Fibroblast of villous mesenchyme (primary cell): ENCODE measurements around the gene ADSS1. TPM values are rescaled to one million over a fixed set of nuclear protein-coding genes. Genes with fewer than 3 reads are reported as not detected.

Experiments
- DNase-seq: peaks from one replicate; pipeline ENCODE4 v3.0.0-alpha.2; 2010; ENCODE audit warnings: low read depth
- H3K4me3 ChIP-seq: 2 replicates; pipeline ENCODE4 v1.5.1; 2011; ENCODE audit warnings: low read depth, mild to moderate bottlenecking, low read length
- total RNA-seq: library from RNA; depleted of rRNA; stranded (reverse); fragments of >200 nt; gene quantifications from 2 replicates; pipeline ENCODE4 v1.2.3, GENCODE V29; 2012
- TF ChIP-seq, protein P1 (sequence below): IDR thresholded peaks from 2 replicates; pipeline ENCODE4 v1.5.1; 2012; ENCODE audit warnings: low read depth, mild to moderate bottlenecking, low read length; ENCODE audit not compliant: insufficient read depth

The ADSS1 gene
- total RNA-seq, 1 donor: 4.3 TPM

DNA sequence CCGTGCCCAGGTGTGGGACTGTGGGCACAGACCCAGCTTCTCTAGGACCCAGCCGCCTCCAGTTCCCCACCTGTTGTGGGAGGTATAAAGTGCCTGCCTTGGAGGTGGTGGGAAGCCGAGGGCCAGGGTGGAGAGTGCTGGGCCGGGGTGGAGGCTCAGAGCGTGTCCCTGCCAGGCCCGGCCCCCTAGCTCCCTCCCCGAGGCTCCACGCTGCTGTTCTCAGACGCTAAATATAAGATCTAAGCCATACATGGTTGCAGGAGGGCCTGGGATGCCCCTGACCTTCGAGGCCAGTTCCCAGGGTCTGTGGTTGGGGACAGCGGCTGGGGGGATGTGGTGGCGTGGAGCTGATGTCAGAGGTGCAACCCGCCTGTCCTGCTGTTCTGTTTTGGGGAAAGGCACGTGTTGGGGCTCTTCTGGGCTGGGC lies 23.8 kb upstream of the ADSS1 start:
- DNase-seq: no peak
- TF ChIP-seq, protein P1, sequence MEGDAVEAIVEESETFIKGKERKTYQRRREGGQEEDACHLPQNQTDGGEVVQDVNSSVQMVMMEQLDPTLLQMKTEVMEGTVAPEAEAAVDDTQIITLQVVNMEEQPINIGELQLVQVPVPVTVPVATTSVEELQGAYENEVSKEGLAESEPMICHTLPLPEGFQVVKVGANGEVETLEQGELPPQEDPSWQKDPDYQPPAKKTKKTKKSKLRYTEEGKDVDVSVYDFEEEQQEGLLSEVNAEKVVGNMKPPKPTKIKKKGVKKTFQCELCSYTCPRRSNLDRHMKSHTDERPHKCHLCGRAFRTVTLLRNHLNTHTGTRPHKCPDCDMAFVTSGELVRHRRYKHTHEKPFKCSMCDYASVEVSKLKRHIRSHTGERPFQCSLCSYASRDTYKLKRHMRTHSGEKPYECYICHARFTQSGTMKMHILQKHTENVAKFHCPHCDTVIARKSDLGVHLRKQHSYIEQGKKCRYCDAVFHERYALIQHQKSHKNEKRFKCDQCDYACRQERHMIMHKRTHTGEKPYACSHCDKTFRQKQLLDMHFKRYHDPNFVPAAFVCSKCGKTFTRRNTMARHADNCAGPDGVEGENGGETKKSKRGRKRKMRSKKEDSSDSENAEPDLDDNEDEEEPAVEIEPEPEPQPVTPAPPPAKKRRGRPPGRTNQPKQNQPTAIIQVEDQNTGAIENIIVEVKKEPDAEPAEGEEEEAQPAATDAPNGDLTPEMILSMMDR: no peak
- H3K4me3 ChIP-seq: no peak overlapping the region

DNA sequence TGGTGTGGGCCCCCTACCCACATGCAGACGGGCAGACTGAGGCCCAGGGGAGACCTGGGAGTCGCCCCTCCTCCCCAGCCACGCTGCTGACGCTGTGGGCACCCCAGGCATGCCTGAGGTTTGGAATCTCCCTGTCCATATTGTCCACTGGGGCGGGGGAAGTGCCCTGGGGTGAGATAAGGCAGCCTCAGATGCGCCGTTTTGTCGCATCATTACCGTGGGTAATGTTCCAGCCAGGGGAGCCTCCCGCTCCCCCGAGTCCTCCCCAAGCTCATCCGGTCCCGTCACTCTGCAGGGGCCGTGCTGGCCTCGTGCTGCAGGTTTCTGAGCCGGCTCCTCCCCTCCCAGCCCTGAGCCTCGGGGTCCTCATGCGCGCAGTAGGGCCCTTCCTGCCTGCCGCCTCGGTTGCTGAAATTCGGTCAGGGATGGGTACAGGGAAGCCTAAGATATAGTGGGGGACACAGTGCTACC lies 23.2 kb upstream of the ADSS1 start:
- TF ChIP-seq, protein P1: no peak
- DNase-seq: no peak
- H3K4me3 ChIP-seq: no peak overlapping the region

DNA sequence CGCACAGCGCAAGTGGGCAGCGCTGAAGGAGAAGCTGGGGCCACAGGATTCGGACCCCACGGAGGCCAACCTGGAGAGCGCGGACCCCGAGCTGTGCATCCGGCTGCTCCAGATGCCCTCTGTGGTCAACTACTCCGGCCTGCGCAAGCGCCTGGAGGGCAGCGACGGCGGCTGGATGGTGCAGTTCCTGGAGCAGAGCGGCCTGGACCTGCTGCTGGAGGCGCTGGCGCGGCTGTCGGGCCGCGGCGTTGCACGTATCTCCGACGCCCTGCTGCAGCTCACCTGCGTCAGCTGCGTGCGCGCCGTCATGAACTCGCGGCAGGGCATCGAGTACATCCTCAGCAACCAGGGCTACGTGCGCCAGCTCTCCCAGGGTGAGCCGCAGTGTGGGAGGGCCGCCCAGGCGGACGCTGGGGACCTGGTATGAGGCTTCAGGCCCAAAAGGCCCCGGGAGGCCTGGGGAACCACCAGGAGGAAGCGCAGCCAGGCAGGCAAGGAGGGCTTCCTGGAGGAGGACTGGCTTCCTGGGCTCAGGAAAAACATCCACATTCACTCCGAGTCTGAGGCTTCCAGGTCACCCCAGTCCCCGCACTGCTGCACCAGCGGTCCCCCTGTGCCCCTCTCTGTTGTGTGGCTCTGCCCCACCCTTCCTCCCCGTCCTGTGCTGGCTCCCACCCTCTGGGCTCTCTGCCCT lies 22.5 kb upstream of the ADSS1 start:
- DNase-seq: no peak
- no peak overlapping the region for H3K4me3 ChIP-seq
- TF ChIP-seq, protein P1: no peak

DNA sequence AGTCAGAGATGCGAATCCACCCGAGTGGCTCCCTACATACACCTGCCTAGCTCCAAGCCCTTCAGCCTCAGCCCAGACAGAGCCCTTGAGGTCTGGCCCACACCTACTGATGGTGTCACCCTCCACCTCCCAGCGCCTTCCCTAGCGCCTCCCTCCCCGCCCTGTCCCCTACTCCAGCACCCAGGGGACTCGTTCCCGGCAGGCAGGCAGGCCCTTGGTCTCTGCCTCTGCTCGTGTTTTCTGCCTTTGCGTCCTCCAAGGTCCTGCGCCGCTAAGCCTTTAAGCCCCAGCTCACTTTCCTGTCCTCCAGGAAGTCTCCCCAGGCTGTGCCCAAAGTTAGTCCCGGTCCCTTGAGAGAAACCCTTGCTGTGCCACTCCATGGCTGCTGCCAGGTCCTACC lies 21.9 kb upstream of the ADSS1 start:
- DNase-seq: no peak
- TF ChIP-seq, protein P1: no peak
- no peak overlapping the region for H3K4me3 ChIP-seq

DNA sequence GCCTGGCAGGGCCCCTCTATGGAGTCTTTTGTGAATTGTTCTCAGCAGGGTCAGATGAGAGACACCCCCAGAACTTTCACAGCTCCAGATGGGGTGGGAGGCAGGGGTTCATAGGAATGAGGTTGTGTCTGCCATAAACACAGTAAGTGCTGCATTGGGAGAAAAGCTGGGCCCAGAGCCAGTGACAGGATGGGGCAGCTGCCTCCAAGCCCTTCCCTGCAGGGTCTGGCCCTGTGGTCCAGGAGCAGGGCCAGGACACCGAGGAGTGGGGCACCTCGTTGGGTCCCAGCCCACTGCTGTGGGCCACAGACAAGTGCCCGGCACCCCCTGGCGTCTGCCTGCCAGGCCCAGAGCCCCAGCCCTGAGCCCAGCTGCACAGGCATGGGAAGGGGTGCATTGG lies 21.4 kb upstream of the ADSS1 start:
- TF ChIP-seq, protein P1: no peak
- no peak overlapping the region for H3K4me3 ChIP-seq
- DNase-seq: no peak

DNA sequence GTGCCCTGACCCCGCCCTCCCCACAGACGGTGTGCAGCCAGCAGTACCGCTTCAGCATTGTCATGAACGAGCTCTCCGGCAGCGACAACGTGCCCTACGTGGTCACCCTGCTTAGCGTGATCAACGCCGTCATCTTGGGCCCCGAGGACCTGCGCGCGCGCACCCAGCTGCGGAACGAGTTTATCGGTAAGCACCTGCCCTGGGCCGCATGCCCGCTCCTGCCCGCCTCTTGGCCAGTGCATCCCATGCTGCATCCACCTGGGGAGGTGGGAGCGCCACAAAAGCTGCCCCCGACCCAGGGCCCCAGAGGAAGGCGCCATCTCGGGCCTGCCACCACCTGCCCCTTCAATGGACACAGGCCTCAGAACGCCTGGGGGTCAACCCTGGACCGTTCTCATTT lies 20.8 kb upstream of the ADSS1 start:
- DNase-seq: no peak
- TF ChIP-seq, protein P1: no peak
- H3K4me3 ChIP-seq: no peak overlapping the region

DNA sequence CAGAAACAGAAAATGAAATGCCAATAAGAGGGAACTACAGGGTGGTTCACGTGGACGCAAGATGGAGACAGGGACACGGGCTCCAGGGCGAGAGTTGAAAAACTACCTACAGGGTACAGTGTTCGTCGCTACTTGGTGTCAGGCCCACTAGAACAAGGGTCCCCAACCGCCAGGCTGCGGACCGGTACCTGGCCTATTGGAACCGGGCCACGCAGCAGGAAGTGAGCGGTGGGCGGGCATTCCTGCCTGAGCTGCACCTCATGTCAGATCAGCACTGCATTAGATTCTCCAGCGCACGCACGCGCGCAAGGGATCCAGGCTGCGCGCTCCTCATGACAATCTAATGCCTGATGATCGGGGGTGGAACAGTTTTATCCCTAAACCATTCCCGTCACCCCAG lies 19.8 kb upstream of the ADSS1 start:
- TF ChIP-seq, protein P1: no peak
- DNase-seq: no peak
- H3K4me3 ChIP-seq: no peak overlapping the region
